ENCODE measurements around the gene RO60.
"Not testable (repeated sequence)": the region's sequence is repeated elsewhere in the genome, so short reads cannot be mapped to it uniquely, and the experiment has no call there.

The RO60 gene

GRCh38 chr1:193033610-193034009 lies 25.8 kb upstream of the RO60 start:
- DNase-seq (ENCODE audit: low read depth): no peak
- peaks cover 9% of the 10 kb centered on the region for H3K36me3 ChIP-seq (ENCODE audit: control insufficient read depth, insufficient read depth, low read length, severe bottlenecking)
- no peak overlapping the region for H3K4me3 ChIP-seq (ENCODE audit: low read length)
- no peak overlapping the region for H3K9ac ChIP-seq (ENCODE audit: low read length)
- H3K27me3 ChIP-seq (replicated peaks; ENCODE audit: control insufficient read depth, insufficient read depth, low read length): no peaks in the 10 kb centered on the region
- no peaks in the 10 kb centered on the region for H3K9me3 ChIP-seq (ENCODE audit: control insufficient read depth, low read length)
- H3K4me1 ChIP-seq (ENCODE audit: control insufficient read depth, insufficient read depth, low read length): no peaks in the 10 kb centered on the region

- Histone ChIP-seq H3K4me3 (ENCODE audit: low read length) (no peak overlapping the region), H3K9ac (ENCODE audit: low read length) (no peak overlapping the region), H3K4me1 (ENCODE audit: control insufficient read depth, insufficient read depth, low read length) (no peaks in the 10 kb centered on the region), H3K9me3 (ENCODE audit: control insufficient read depth, low read length) (no peaks in the 10 kb centered on the region), H3K36me3 (ENCODE audit: control insufficient read depth, insufficient read depth, low read length, severe bottlenecking) (peaks cover 5% of the 10 kb centered on the region), H3K27me3 (replicated peaks; ENCODE audit: control insufficient read depth, insufficient read depth, low read length) (no peaks in the 10 kb centered on the region)
- DNase-seq (ENCODE audit: low read depth): no peak
Observed at GRCh38 chr1:193036337-193037047, 22.9 kb upstream of the RO60 start.

- Histone ChIP-seq H3K4me1 (ENCODE audit: control insufficient read depth, insufficient read depth, low read length) (no peaks in the 10 kb centered on the region), H3K27me3 (replicated peaks; ENCODE audit: control insufficient read depth, insufficient read depth, low read length) (no peaks in the 10 kb centered on the region), H3K9ac (ENCODE audit: low read length) (no peak overlapping the region), H3K36me3 (ENCODE audit: control insufficient read depth, insufficient read depth, low read length, severe bottlenecking) (peaks cover 26% of the 10 kb centered on the region), H3K4me3 (ENCODE audit: low read length) (no peak overlapping the region), H3K9me3 (ENCODE audit: control insufficient read depth, low read length) (no peaks in the 10 kb centered on the region)
- no peak for DNase-seq (ENCODE audit: low read depth)
Observed at GRCh38 chr1:193040011-193040410, 19.4 kb upstream of the RO60 start.

GRCh38 chr1:193042766-193043691 lies 16.4 kb upstream of the RO60 start:
- no peaks in the 10 kb centered on the region for H3K4me1 ChIP-seq (ENCODE audit: control insufficient read depth, insufficient read depth, low read length)
- H3K36me3 ChIP-seq (ENCODE audit: control insufficient read depth, insufficient read depth, low read length, severe bottlenecking): peaks cover 42% of the 10 kb centered on the region
- H3K9me3 ChIP-seq (ENCODE audit: control insufficient read depth, low read length): no peaks in the 10 kb centered on the region
- no peak overlapping the region for H3K9ac ChIP-seq (ENCODE audit: low read length)
- no peak overlapping the region for H3K4me3 ChIP-seq (ENCODE audit: low read length)
- no peaks in the 10 kb centered on the region for H3K27me3 ChIP-seq (replicated peaks; ENCODE audit: control insufficient read depth, insufficient read depth, low read length)
- no peak for DNase-seq (ENCODE audit: low read depth)

GRCh38 chr1:193048913-193049312 lies 10.5 kb upstream of the RO60 start:
- not testable (repeated sequence) for H3K4me3 ChIP-seq (ENCODE audit: low read length); H3K9ac ChIP-seq (ENCODE audit: low read length); H3K27me3 ChIP-seq (replicated peaks; ENCODE audit: control insufficient read depth, insufficient read depth, low read length); DNase-seq (ENCODE audit: low read depth); H3K9me3 ChIP-seq (ENCODE audit: control insufficient read depth, low read length); H3K4me1 ChIP-seq (ENCODE audit: control insufficient read depth, insufficient read depth, low read length)
- H3K36me3 ChIP-seq (ENCODE audit: control insufficient read depth, insufficient read depth, low read length, severe bottlenecking): peaks cover 57% of the 10 kb centered on the region

GRCh38 chr1:193054169-193054675 lies 5.2 kb upstream of the RO60 start:
- Histone ChIP-seq H3K27me3 (replicated peaks; ENCODE audit: control insufficient read depth, insufficient read depth, low read length) (no peaks in the 10 kb centered on the region), H3K4me3 (ENCODE audit: low read length) (no peak overlapping the region)
- no peak for DNase-seq (ENCODE audit: low read depth)

GRCh38 chr1:193058529-193059281 lies 707 bp upstream of the RO60 start:
- Histone ChIP-seq H3K9ac (ENCODE audit: low read length) (peak overlapping the region; percentile 99), H3K4me3 (ENCODE audit: low read length) (peak overlapping the region; percentile 91), H3K27me3 (replicated peaks; ENCODE audit: control insufficient read depth, insufficient read depth, low read length) (no peaks in the 10 kb centered on the region), H3K36me3 (ENCODE audit: control insufficient read depth, insufficient read depth, low read length, severe bottlenecking) (no peaks in the 10 kb centered on the region), H3K9me3 (ENCODE audit: control insufficient read depth, low read length) (no peaks in the 10 kb centered on the region), H3K4me1 (ENCODE audit: control insufficient read depth, insufficient read depth, low read length) (peaks cover 26% of the 10 kb centered on the region)
- peak; percentile 68 for DNase-seq (ENCODE audit: low read depth)

More at GRCh38 chr1:193054169-193054675, 5.2 kb upstream of the RO60 start:
- Histone ChIP-seq H3K9me3 (ENCODE audit: control insufficient read depth, low read length) (no peaks in the 10 kb centered on the region), H3K4me1 (ENCODE audit: control insufficient read depth, insufficient read depth, low read length) (peaks cover 14% of the 10 kb centered on the region), H3K36me3 (ENCODE audit: control insufficient read depth, insufficient read depth, low read length, severe bottlenecking) (peaks cover 19% of the 10 kb centered on the region), H3K9ac (ENCODE audit: low read length) (no peak overlapping the region)

- DNase-seq (ENCODE audit: low read depth): no peak
- no peaks in the 10 kb centered on the region for H3K9me3 ChIP-seq (ENCODE audit: control insufficient read depth, low read length)
- H3K9ac ChIP-seq (ENCODE audit: low read length): peak overlapping the region; percentile 99
Observed at GRCh38 chr1:193060115-193060403, 647 bp downstream of the RO60 start.

GRCh38 chr1:193060406-193060805 lies 994 bp downstream of the RO60 start:
- H3K9ac ChIP-seq (ENCODE audit: low read length): peak overlapping the region; percentile 99
- peak overlapping the region; percentile 91 for H3K4me3 ChIP-seq (ENCODE audit: low read length)
- H3K4me1 ChIP-seq (ENCODE audit: control insufficient read depth, insufficient read depth, low read length): peaks cover 26% of the 10 kb centered on the region
- no peaks in the 10 kb centered on the region for H3K27me3 ChIP-seq (replicated peaks; ENCODE audit: control insufficient read depth, insufficient read depth, low read length)
- H3K9me3 ChIP-seq (ENCODE audit: control insufficient read depth, low read length): no peaks in the 10 kb centered on the region
- DNase-seq (ENCODE audit: low read depth): peak; percentile 42
- H3K36me3 ChIP-seq (ENCODE audit: control insufficient read depth, insufficient read depth, low read length, severe bottlenecking): no peaks in the 10 kb centered on the region

More at GRCh38 chr1:193060115-193060403, 647 bp downstream of the RO60 start:
- Histone ChIP-seq H3K4me1 (ENCODE audit: control insufficient read depth, insufficient read depth, low read length) (peaks cover 26% of the 10 kb centered on the region), H3K4me3 (ENCODE audit: low read length) (peak overlapping the region; percentile 91), H3K27me3 (replicated peaks; ENCODE audit: control insufficient read depth, insufficient read depth, low read length) (no peaks in the 10 kb centered on the region), H3K36me3 (ENCODE audit: control insufficient read depth, insufficient read depth, low read length, severe bottlenecking) (no peaks in the 10 kb centered on the region)

GRCh38 chr1:193060938-193061337 lies 1.5 kb downstream of the RO60 start:
- no peaks in the 10 kb centered on the region for H3K36me3 ChIP-seq (ENCODE audit: control insufficient read depth, insufficient read depth, low read length, severe bottlenecking)
- H3K27me3 ChIP-seq (replicated peaks; ENCODE audit: control insufficient read depth, insufficient read depth, low read length): no peaks in the 10 kb centered on the region
- H3K4me1 ChIP-seq (ENCODE audit: control insufficient read depth, insufficient read depth, low read length): peaks cover 26% of the 10 kb centered on the region
- DNase-seq (ENCODE audit: low read depth): peak; percentile 58
- H3K4me3 ChIP-seq (ENCODE audit: low read length): peak overlapping the region; percentile 91
- H3K9ac ChIP-seq (ENCODE audit: low read length): peak overlapping the region; percentile 99
- no peaks in the 10 kb centered on the region for H3K9me3 ChIP-seq (ENCODE audit: control insufficient read depth, low read length)

Data from adipocyte (in vitro differentiated cells).